GM13976 (cell line): ENCODE measurements around the gene HRK.
"Not testable (repeated sequence)": the region's sequence is repeated elsewhere in the genome, so short reads cannot be mapped to it uniquely, and the experiment has no call there.

ENCODE experiments used
- DNase-seq: peaks from one replicate; pipeline ENCODE4 v3.0.0; 2012; ENCODE audit warnings: low spot score
- in situ Hi-C: fragments of 300-500 bp; cut with MboI; formaldehyde crosslinking; loops from one replicate; pipeline ENCODE4 v1.12.0; 2022; ENCODE audit warnings: low sequenced_read_pairs, mixed read lengths, inconsistent platforms; ENCODE audit not compliant: unreplicated experiment
- TF ChIP-seq, protein P1 (sequence below): IDR thresholded peaks from 2 replicates; pipeline ENCODE4 v1.5.1; 2012; ENCODE audit warnings: borderline replicate concordance, mild to moderate bottlenecking; ENCODE audit not compliant: insufficient read depth; ENCODE audit errors: extremely low read depth, missing control alignments, control extremely low read depth

The HRK gene

DNA sequence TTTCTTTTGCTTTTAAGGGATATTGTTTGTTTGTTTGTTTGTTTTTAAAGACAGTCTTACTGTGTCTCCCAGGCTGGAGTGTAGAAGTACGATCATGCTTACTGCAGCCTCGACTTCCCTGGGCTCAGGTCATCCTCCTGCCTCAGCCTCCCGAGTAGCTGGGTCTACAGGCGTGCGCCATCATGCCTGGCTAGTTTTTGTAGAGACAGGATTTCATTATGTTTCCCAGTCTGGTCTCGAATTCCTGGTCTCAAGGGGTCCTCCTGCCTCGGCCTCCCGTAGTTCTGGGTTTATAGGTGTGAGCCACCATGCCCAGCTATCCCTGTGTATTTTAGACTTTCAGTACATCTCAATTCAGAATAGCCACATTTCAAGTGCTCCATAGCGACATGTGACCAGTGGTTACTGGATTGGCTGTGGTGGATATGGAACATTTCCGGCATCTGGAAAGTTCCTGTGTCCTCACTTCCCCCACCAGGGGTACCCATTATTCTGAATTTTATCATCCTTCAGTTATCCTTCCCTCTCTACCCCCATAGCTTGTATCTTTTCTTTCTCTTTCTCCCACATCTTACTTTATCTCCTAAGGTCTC is 61.1 kb downstream of the HRK start:
- DNase-seq: no peak
- in situ Hi-C loops: no loop called here
- TF ChIP-seq, protein P1, sequence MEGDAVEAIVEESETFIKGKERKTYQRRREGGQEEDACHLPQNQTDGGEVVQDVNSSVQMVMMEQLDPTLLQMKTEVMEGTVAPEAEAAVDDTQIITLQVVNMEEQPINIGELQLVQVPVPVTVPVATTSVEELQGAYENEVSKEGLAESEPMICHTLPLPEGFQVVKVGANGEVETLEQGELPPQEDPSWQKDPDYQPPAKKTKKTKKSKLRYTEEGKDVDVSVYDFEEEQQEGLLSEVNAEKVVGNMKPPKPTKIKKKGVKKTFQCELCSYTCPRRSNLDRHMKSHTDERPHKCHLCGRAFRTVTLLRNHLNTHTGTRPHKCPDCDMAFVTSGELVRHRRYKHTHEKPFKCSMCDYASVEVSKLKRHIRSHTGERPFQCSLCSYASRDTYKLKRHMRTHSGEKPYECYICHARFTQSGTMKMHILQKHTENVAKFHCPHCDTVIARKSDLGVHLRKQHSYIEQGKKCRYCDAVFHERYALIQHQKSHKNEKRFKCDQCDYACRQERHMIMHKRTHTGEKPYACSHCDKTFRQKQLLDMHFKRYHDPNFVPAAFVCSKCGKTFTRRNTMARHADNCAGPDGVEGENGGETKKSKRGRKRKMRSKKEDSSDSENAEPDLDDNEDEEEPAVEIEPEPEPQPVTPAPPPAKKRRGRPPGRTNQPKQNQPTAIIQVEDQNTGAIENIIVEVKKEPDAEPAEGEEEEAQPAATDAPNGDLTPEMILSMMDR: no peak

- TF ChIP-seq, protein P1: no peak
- in situ Hi-C loops: no loop called here
- peak; percentile 99 for DNase-seq
Measured at GRCh38 chr12:116818948-116819832, 62.1 kb downstream of the HRK start.

GRCh38 chr12:116818341-116818856 is 62.8 kb downstream of the HRK start:
- no peak for DNase-seq
- TF ChIP-seq, protein P1: no peak
- in situ Hi-C loops: no loop called here

GRCh38 chr12:116814766-116815165 is 66.5 kb downstream of the HRK start:
- in situ Hi-C loops, DNase-seq: not testable (repeated sequence)

- no peak for DNase-seq
- in situ Hi-C loops: no loop called here
- TF ChIP-seq, protein P1: no peak
Measured at GRCh38 chr12:116813271-116814041, 67.8 kb downstream of the HRK start.

DNA sequence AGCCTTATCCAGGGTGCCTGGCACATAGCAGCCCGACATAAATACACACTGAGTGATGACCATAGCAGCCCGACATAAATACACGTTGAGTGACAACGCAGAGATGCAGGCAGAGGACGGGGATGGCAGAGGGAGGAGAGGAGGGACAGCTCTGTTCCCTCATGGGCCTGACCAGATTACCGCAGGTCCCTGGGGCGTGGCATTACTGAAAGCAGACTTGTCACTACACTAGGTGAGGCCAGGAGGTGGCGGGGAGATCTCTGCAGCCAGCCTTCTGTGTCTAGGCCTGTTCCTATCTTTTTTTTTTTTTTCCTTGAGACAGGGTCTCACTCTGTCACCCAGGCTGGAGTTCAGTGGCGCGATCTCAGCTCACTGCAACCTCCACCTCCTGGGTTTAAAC is 69.0 kb downstream of the HRK start:
- DNase-seq: no peak
- in situ Hi-C loops: no loop called here
- TF ChIP-seq, protein P1: no peak
